Kidney (tissue), 14 donors: ENCODE measurements around the gene GALNT17. TPM values are rescaled to one million over a fixed set of nuclear protein-coding genes. Genes with fewer than 3 reads are reported as not detected.

Source experiments
- DNase-seq, 5 donors: peaks; one replicate each; pipeline ENCODE4 v3.0.0-alpha.2; 2013 to 2020
- FAIRE-seq: peaks from 2 replicates; lab custom pipeline; 2012; peaks lifted over from hg19 to GRCh38; lab: Jason Lieb, UNC
- H3K27ac ChIP-seq, 2 donors: one replicate each; pipeline ENCODE4 v1.7.0; 2013; ENCODE audit warnings: low read depth in 2 of 2, low read length in 2 of 2, inconsistent platforms in 1 of 2
- H3K27me3 ChIP-seq: one replicate; pipeline ENCODE4 v1.7.1; 2013; ENCODE audit warnings: low read length, inconsistent platforms; ENCODE audit not compliant: control insufficient read depth, insufficient read depth
- H3K36me3 ChIP-seq, 3 donors: one replicate each; pipeline versions ENCODE4 v1.7.0 to v1.7.1; 2013; ENCODE audit warnings: low read length in 3 of 3, control low read depth in 1 of 3, inconsistent platforms in 1 of 3; ENCODE audit not compliant: insufficient read depth in 3 of 3, control insufficient read depth in 2 of 3
- H3K4me1 ChIP-seq, 3 donors: one replicate each; pipeline versions ENCODE4 v1.7.0 to v1.7.1; 2013; ENCODE audit warnings: low read length in 3 of 3, inconsistent platforms in 1 of 3, low read depth in 1 of 3; ENCODE audit not compliant: control insufficient read depth in 2 of 3, insufficient read depth in 2 of 3
- H3K4me3 ChIP-seq, 3 donors: one replicate each; pipeline versions ENCODE4 v1.7.0 to v1.8.1; 2013; ENCODE audit warnings: low read length in 3 of 3, control low read depth in 1 of 3, inconsistent platforms in 1 of 3
- H3K9ac ChIP-seq, 3 donors: one replicate each; pipeline versions ENCODE4 v1.7.0 to v1.7.1; 2013; ENCODE audit warnings: low read length in 3 of 3, control low read depth in 1 of 3, inconsistent platforms in 1 of 3
- H3K9me3 ChIP-seq, 3 donors: one replicate each; pipeline versions ENCODE4 v1.7.0 to v1.7.1; 2013; ENCODE audit warnings: low read length in 3 of 3, control low read depth in 1 of 3, inconsistent platforms in 1 of 3; ENCODE audit not compliant: control insufficient read depth in 2 of 3, insufficient read depth in 1 of 3
- CTCF ChIP-seq: IDR thresholded peaks from 3 replicates; pipeline ENCODE4 v1.5.1; 2012; ENCODE audit warnings: mild to moderate bottlenecking, moderate library complexity, borderline replicate concordance; ENCODE audit not compliant: insufficient read depth; ENCODE audit errors: extremely low read depth
- intact Hi-C: fragments of 100-400 bp; cut with DNase I; formaldehyde crosslinking; loops from one replicate; pipeline ENCODE4 v1.11.1; 2022
- polyA plus RNA-seq: library from polyadenylated mRNA; stranded (reverse); fragments of 350-450 nt; fragmentation: Illumina TruSeq; extraction: RNeasy Lipid Tissue Mini Kit (QIAGEN cat#74804); gene quantifications from one replicate; pipeline ENCODE4 v1.2.3, GENCODE V29; 2014; ENCODE audit warnings: low read depth, low replicate concordance; ENCODE audit not compliant: insufficient read depth
- total RNA-seq: library from RNA; stranded (reverse); fragmentation: NEBNext Ultra II Directional; extraction: Animal tissue kit (Norgen Biotek cat#: 25700); gene quantifications from one replicate; pipeline ENCODE4 v1.2.1, GENCODE V29; 2021
- donor health status: control.
- donor health status: control.
- donor health status: control.
- donor health status: control.
- donor health status: control.
- donor health status: DM: yes; HTN: yes; CAD: no.
- donor health status: Normal renal cell carcinoma (clear cell type).

Gene GALNT17
- total and polyA plus RNA-seq, 2 donors from 2014 or later: 2.4 to 5.5 TPM

- FAIRE-seq: no peak
- Histone ChIP-seq H3K27me3 (no peaks in the 10 kb centered on the region), H3K36me3 (no peaks in the 10 kb centered on the region), H3K27ac (no peak overlapping the region), H3K4me1 (no peaks in the 10 kb centered on the region), H3K4me3 (no peak overlapping the region), H3K9ac (no peak overlapping the region), H3K9me3 (peaks cover 0 to 14% (median 2%) of the 10 kb centered on the region in 3 donors)
- TF ChIP-seq CTCF: no peak
- intact Hi-C loops: no loop called here
- DNase-seq: no peak
Observed at GRCh38 chr7:71645836-71646235, 513.9 kb downstream of the GALNT17 start.

- Histone ChIP-seq H3K36me3 (no peaks in the 10 kb centered on the region), H3K9me3 (peaks cover 0 to 14% (median 2%) of the 10 kb centered on the region in 3 donors), H3K9ac (no peak overlapping the region), H3K4me1 (no peaks in the 10 kb centered on the region), H3K27ac (no peak overlapping the region), H3K4me3 (no peak overlapping the region), H3K27me3 (no peaks in the 10 kb centered on the region)
- FAIRE-seq (no peak), DNase-seq (no peak)
- intact Hi-C loops: no loop called here
- no peak for TF ChIP-seq CTCF
Observed at GRCh38 chr7:71649812-71650211, 517.9 kb downstream of the GALNT17 start.

- FAIRE-seq: no peak
Observed at GRCh38 chr7:71650653-71651337, 518.9 kb downstream of the GALNT17 start.

More at GRCh38 chr7:71650653-71651337, 518.9 kb downstream of the GALNT17 start:
- no peaks in the 10 kb centered on the region for H3K36me3 ChIP-seq
- H3K4me1 ChIP-seq: no peaks in the 10 kb centered on the region
- no peak overlapping the region for H3K27ac ChIP-seq
- peaks cover 0 to 14% (median 2%) of the 10 kb centered on the region in 3 donors for H3K9me3 ChIP-seq
- intact Hi-C loops: no loop called here
- H3K4me3 ChIP-seq: no peak overlapping the region
- TF ChIP-seq CTCF: no peak
- no peak for DNase-seq
- no peak overlapping the region for H3K9ac ChIP-seq
- no peaks in the 10 kb centered on the region for H3K27me3 ChIP-seq
